Measurements from ENCODE around the gene RFC4.
"Not testable (repeated sequence)": the region's sequence is repeated elsewhere in the genome, so short reads cannot be mapped to it uniquely, and the experiment has no call there.

DNA sequence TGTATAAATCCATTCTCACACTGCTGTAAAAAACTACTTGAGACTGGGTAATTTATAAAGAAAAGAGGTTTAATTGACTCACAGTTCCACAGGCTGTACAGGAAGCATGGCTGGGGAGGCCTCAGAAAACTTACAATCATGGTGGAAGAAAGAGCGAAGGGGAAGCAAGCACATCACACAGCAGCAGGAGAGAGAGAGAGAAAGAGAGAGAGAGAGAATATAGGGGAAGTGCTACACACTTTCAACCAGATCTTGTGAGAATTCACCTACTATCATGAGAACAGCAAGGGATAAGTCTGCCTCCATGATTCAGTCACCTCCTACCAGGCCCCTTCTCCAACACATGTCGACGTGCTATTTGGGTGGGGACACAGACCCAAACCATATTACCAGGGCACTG lies 45.6 kb upstream of the RFC4 start:
- not testable (repeated sequence) for TF ChIP-seq CTCF, POLR2A (IDR thresholded peaks at IDR 0.05)

Measured in thyroid gland (tissue), 4 donors.